NCI-H146 treated with DMSO at 0.1 percent for 48 hours (cell line): Measurements from ENCODE around the gene PDLIM3.

ENCODE experiments used
- DNase-seq: peaks from one replicate; lab custom pipeline; 2025; ENCODE audit not compliant: unreplicated experiment; lab: John Stamatoyannopoulos, UW

Gene PDLIM3

DNA sequence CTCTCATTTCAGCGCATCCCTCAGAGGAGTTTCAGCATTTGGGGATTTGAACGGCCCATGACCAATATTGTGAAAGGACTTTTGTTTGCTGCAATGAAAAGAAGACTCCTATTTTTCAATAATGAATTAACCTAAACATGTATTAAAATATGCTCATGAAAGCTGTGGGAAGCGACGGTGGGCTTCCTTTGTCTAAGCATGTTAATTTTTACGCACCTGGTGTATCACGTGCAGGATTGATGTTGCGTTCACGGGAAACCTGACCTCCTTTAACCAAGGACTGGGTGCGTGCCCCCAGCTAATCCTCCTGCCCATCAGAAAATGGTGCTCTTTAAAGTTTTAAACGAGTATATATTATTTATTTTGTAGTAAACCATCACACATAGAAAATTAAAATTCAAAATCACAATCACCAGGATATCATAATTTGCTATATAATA is 63.2 kb downstream of the PDLIM3 start:
- DNase-seq = no peak

DNA sequence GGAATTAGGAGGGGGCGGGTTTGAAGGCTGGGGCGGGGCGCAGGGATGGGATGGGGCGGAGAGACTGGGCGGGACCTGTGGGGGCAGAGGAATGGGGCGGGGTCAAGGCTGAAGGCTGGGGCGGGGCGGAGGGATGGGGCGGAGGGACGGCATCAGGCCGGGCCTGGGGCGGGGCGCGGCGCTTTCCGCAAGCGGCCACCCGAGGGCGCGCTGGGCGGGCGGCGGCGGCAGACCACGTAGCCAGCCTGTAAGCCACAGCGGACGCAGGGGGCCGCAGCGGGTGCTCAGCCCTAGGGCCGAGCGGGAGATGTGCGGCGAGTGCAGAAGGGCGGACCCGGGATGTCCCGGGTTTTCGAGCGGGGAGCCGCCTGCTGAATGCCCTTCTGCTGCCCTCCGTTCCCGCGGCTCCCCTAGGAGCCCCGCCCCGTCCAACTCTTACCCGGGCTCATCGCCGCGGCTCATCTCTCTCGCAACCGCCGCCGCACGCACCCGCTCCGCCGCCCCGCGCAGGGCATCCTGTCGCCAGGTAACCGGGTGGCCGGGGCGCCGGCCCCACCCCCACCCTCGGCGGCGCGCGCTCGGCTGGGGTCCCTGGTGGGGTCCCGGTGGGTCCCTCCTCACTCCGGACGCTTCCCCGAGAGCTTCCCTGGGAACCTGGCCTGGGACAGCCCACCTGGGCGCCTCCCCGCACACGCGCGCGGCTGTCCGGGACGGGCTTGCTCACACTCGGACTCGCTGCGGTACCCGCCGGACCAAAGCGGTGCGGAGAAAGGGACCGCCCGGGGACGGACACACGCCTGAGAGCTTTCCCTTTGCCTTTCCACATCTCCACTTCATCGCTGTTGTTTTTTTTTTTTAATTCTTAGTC is 63.8 kb downstream of the PDLIM3 start, which contains the start of gene CCDC110:
CCDC110 (minus strand) TSS at position 499 of the 868 bp plus-strand sequence; CDS start at position 449, 50 bp downstream.
- peak; percentile 32 for DNase-seq

DNA sequence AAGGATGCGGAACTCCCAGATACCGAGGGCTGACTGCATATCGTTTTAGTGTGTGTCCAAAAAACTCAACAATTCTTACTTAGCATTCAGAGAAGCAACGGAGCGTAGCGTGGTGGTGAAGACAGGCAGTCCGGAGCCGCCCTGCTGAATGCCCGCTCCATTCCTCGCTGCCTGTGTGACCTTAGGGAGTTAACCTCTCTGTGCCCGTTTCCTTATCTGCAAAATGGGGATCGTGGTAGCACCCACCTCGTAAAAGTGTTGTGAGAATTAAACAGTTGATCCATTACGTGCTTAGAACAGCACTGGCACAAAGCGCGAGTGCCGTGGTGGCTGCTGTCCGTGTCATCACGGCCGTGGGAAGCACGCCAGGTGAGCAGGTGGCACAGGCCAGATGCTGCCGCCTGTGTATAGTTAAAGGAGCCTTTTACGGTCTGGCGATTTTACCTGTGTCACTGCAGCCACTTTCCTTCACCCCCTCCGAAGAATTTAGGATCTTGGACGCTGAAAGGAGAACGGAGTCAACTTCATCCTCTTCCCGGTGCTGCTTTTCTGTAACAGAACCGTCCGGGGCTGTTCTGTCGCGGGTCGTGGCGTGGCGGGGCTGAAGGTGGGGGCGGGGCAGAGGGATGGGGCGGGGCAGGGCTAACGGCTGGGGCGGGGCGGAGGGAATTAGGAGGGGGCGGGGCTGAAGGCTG is 64.7 kb downstream of the PDLIM3 start:
- peak; percentile 17 for DNase-seq

DNA sequence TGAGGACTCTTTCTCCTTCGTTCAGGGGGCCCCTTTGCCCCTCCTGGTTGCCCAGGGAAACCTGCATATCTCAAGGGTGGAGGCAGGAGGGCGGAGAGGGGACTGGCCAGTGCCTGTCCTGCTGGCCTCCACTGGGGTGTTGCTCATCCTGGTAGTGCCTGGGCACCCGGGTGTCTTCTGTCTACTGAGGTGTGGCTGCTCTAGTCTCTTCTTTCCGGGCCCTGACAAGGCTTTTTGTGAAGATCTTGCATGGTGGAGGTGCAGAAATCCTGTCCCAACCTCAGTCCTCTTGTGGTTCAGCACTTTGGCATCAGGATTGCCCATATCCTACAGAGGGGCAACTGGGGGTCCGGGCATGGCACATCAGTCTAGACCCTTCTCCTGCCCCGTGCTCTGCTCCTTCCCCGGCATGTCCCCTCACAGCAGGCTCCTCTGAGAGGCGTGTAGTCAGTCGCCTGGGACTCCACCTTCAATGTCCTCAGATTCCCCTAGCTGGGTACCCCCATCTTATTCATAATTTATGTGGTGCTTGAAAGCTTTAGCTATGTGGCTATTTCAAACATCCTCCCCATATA is 65.6 kb downstream of the PDLIM3 start:
- DNase-seq = no peak

DNA sequence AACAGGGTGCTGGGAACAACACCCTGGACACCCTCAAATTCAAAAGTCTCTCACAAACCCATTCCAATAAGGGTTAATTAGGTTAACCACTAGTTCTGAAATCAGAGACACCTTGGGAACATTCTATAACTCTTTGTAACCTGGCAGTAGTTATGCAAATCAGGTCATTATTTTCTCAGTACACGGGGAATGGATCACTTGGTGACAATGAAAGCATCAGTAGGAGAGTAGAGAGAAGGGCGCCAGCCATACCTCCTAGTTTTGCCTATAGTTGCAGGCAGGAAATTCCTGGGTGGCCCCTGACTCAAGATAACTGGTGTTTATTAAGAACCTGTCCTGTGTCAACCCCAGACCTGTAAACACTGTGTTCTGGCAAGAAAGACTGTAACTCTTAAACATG is 66.3 kb downstream of the PDLIM3 start:
- no peak for DNase-seq

DNA sequence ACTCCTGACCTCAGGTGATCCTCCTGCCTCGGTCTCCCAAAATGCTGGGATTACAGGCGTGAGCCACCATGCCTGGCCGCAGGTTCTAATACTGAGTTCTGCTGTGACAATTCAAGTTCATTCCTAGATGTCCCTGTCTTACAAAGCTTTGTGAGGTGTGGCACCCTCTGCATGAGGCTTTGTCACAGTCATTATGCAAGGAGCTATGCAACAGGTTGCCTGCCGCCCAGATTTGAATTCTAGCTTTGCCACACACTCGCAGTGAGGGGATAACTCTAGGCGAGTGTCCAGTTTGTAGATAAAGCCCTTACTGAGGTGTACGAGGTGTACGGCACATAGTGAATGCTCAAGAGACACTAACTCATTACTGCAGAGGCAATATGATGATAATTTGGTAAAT is 67.3 kb downstream of the PDLIM3 start:
- no peak for DNase-seq

DNA sequence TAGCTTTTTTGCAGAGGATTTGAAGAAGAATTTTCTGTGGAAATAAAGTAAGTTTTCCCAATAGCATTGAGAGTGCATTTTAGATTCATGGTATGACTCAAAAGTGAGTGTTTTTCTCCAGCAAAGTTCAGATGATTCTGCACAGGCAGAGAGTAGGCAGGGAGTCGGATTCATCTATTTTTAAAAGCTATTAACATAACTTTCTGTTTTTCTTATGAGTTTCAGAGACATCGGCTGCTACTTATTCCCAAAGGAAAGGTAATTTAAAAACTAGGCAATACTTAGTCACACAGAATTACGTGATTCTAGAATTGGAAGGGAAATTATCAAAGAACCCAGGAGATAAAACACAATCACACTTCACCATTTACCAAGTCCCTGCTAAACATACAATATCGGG is 68.2 kb downstream of the PDLIM3 start:
- DNase-seq = no peak

DNA sequence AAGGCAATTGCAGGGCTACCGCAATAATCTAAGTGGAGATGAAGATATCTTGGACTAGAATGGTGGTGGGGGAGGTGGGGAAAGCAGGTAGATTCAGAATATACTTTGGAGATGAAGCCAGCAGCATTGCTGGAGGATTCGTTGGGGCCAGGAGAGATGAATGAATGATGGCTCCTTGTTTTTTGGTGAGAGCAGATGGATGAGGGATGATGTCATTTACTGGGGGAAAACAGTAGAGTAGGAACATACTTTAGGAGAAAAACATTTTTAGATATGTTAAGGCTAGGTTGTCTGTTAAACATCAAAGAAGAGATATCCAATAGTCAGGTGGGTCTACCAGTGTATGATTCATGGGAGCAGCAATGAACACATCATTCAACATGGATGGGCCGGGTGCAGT is 69.6 kb downstream of the PDLIM3 start:
- DNase-seq = no peak

DNA sequence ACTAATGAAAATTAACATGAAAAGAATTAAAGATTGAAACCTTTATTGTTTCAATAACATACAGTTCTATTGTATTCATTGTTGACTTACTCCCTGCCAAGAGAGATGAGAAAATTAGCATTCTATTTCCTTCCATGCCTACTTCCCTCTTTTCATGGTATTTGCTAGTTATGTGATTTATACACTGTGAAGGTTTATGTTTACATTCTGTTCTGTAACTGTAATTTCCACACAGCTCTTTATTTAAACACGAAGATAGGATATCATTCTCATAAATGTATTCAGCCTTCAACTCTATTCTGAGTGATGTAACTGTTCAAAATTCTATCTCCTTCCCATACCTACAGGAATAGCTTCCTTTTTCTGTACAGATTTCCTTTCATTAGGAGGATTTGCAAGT is 70.4 kb downstream of the PDLIM3 start:
- peak; percentile 1 for DNase-seq

DNA sequence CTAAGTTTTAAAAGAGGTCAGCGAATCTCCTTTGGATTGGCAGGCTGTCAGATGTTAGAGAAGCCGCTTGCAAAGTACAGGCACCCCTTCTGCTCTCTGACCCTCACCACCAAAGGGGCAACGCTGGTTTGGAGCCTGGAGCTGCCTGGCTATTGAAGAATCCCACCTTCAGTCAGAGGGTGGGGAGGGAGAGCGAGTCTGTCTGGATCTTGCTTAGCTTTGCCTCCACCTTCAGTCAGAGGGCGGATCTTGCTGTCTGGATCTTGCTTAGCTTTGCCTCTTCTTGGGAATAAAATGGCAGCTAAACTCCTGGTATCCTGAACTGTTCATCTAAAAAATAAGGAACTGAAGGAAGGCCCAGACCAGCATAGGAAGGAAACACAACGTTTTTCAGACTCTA is 71.1 kb downstream of the PDLIM3 start:
- DNase-seq = no peak

DNA sequence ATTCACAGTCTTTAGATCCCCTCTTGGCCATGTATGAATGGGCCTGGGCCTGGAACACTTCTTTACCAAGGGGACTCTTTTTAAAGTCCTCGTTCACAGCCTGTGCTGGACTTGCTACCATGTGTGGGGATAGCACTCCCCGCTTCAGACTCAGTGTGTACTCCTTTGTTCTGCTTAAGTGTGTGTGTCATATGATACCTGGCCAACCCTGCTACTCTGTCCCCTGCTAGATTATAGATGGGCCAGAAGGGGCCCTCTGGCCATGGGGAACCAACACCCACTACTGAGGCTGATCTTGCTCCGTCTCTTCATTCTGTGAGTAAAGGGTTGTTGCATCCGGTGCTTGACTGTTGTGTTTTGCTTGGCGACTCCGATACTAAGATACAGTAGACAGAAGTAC is 71.8 kb downstream of the PDLIM3 start:
- DNase-seq = no peak

DNA sequence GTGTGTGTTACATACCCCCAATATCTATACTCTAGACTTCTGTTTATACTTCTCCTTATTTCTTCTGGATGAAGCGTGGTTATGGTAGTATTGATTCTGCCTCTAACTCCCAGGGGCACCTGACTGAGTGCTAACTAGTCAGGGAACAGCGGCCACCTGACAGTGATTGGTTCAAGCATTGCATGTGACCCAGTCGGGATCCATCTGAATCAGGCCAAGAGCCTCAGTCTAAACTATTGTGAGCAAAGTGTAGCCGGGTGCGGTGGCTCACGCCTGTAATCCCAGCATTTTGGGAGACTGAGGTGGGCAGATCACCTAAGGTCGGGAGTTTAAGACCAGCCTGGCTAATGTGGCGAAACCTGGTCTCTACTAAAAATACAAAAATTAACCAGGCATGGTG is 73.7 kb downstream of the PDLIM3 start:
- DNase-seq = no peak

DNA sequence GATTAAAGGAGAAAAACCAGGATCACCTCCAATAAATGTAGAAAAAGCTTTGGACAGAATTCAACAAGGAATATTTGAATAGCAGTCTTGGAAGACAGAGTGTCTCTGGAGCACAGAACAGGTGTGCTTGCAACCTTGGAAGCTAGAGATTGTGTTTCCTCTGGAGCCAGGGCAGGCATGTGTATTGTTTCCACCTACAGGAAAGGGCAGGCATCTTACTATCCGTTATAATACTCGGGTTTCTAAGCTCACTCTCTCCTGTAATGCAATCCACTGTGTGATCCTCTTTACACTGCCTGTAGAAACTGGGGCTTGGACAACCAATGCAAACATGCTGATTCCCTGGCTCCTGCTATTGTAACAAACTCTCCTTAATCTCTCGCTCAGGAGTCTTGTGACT is 78.2 kb downstream of the PDLIM3 start:
- no peak for DNase-seq

DNA sequence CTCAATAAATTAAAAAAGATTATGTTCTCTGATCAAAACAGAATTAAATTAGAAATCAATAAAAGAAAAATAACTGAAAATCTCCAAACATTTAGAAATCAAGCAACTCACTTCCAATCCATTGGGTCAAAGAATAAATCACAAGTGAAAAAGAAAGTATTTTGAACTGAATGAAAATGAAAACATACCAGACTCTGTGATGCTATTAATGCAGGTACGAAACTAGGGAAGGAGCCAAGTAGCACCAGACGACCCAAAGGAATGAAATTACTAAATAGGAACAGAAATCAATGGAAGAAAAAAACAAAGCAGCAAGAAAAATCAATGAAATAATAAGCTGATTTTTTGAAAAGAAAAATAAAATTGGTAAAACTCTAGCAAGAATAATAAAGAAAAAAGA is 79.2 kb downstream of the PDLIM3 start:
- no peak for DNase-seq
